ENCODE measurements around the gene OR2K2.
"Not testable (repeated sequence)": the region's sequence is repeated elsewhere in the genome, so short reads cannot be mapped to it uniquely, and the experiment has no call there.

OR2K2 gene

DNA sequence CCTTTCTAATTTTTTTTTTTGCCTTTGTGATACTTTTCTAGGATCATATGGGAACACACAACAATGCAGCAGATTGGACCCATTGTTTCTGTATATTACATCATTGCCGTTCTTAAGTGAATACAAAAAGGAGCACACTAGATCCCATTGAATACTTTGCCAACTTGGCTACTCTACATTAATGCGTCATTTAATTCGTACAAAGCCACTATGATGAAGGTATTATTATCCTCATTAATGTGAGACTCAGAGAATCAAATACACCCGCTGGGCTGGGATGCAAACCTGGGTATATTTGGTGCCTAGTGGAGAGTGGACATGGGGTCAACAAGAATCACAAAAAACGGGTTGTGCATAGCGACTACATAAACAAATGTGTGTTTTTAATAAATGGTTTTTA is 31.9 kb downstream of the OR2K2 start:
- no peak for DNase-seq (ENCODE audit: low spot score)

DNA sequence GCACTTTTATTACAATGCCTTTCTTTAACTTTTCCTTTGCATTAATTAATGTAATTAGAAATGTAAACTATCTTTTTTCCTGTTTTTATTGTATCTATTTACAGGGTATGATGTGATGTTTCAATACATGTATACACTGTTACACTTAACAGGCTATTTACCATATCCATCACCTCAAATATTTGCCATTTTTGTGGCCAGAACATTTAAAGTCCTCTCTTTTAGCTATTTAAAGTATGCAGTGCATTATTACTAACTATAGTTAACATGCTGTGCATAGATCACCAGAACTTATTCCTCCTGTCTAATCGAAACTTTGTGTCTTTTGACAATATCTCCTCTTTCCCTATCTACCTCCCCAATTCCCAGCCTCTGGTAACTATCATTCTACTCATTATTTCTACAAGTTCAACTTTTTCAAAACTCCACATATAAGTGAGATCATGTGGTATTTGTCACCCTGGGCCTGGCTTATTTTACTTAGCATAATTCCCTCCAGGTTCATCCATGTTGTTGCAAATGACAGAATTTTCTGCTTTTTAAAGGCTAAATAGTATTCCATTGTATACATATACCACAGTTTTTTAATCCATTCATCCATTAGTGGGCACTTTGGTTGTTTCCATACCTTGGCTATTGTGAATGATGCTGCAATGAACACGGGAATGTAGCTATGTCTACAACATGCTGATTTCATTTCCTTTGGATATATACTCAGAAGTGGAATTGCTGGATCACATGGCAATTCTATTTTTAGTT is 32.8 kb downstream of the OR2K2 start:
- no peak for DNase-seq (ENCODE audit: low spot score)

DNA sequence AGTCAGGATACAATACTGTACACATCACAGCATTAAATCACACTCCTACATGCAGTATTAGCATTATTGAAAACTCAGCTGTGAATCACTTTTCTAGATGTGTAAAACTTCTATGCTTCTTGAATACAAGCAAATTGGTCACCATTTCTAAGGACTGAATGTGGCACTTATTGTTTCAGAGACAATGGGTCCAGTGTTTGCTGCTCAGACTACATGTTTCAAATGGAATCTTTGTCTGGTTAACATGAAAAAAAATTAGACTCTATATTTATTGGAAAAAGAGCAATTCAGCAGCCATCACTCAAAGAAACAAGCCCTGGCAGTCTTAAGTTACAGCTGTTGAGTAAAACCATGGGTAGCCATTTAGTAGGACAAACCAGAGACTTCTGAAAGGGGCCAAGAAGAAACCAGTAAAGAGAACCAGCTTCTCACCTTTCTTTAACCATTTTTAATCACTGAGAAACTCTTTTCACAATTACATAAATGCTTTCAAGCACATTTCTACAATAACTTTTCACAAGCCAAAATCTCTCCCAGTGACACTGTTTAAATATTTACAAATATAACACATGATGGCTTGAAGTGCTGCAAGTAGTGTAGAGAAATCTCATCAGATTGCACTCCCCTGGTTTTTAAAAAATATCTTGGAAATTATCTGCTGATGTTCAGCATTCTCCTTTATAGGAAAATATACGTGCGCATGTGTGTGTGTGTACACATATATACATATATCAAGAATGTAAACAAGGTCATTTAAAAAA is 35.2 kb downstream of the OR2K2 start:
- no peak for DNase-seq (ENCODE audit: low spot score)

DNA sequence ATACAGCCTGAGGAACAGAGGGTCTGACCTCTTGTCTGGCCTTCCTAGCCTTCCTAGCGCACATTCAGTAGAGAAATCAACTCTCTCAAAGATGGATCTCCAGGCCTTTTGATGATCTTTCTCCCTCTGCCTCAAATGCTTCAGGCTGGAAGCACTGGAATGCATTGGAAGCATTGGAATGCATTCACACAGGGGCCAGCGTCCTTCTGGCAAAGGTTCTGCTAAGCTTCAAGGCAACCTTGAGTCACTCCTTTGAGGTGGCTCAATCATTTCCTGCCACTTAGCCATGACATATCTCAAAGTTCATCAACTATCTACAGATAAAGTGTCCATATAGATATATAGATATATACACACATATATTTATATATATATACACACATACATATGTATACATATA is 42.9 kb downstream of the OR2K2 start:
- DNase-seq (ENCODE audit: low spot score): no peak

DNA sequence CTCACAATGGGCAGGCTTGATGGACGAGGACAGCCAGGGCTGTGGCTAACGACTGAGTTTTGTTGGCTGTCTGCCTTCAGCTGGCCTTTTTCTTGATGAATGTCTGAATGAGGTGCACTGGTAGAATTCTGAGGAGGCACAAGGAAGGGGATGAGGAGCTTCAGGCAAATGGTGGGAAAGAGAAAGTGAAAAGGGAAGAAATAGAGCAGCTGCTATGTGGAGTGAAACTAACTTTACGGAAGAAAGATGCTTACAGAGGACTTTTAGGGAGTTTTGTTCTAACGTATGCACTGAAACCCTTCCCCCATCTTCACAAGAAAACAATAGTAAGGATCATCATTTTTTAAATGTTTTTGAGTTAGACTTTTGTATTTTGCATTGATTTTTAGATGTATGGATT is 45.3 kb downstream of the OR2K2 start:
- DNase-seq (ENCODE audit: low spot score): no peak

DNA sequence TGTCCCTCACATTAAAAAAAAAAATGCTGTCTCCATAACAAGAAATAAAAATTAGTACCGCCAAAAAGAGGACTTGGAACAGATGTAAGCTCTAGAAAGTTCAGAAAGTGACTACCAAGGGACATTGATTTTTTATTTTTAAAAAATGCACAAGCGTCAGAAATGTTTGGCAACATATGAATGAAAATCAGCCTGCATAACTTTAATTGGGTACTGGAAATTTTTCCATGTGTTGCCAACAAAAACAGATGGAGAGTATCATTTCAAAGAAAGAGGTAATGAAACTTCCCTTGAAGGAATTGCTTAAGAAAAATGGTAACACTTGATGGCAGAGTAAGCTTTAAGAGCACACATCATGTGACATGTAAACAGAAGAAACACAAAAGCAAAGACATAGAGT is 47.2 kb downstream of the OR2K2 start:
- no peak for DNase-seq (ENCODE audit: low spot score)

DNA sequence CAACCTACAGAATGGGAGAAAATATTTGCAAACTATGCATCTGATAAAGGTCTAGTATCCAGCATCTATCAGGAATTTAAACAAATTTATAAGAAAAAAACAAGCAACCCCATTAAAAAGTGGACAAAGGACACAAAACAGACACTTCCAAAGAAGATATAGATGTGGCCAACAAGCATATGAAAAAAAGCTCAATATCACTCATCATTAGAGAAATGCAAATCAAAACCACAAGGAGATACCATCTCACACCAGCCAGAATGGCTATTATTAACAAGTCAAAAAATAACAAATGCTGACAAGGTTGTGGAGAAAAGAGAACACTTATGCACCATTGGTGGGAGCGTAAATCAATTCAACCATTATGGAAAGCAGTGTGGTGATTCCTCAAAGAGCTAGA is 49.2 kb downstream of the OR2K2 start:
- not testable (repeated sequence) for DNase-seq (ENCODE audit: low spot score)
